ENCODE results near the gene SEC31A. TPM values are rescaled to one million over a fixed set of nuclear protein-coding genes. Genes with fewer than 3 reads are reported as not detected.

SEC31A gene
- polyA plus RNA-seq, 1 of the 3 experiments (the other 2 are of a cell fraction), result 147 TPM

- no peaks in the 10 kb centered on the region for H3K9me2 ChIP-seq
These were observed 26.5 kb downstream of the SEC31A start for GRCh38 chr4:82864336-82864979.

More at GRCh38 chr4:82864336-82864979, 26.5 kb downstream of the SEC31A start:
- Histone ChIP-seq H3K4me2 (no peak overlapping the region), H2AFZ (ENCODE audit: low read depth) (no peak overlapping the region), H3K27ac (ENCODE audit: low read depth in 2 of 2, low read length in 1 of 2) (peak overlapping the region in 1 of 2 experiments; percentile 92; a peak in 2 of 4 replicates), H3K4me3 (ENCODE audit: low read depth in 2 of 2, low read length in 1 of 2) (no peak overlapping the region), H3F3A (replicated peaks; ENCODE audit: insufficient read depth) (peaks cover 64% of the 10 kb centered on the region), H3K36me3 (replicated peaks in 1 of 2; ENCODE audit: control insufficient read depth in 1 of 2, insufficient read depth in 2 of 2, low read length in 1 of 2) (peaks cover 53 to 88% of the 10 kb centered on the region in 2 experiments), H3K27me3 (ENCODE audit: insufficient read depth) (no peaks in the 10 kb centered on the region), H4K20me1 (ENCODE audit: insufficient read depth) (no peaks in the 10 kb centered on the region), H3K9ac (peak overlapping the region; percentile 45; the same call in 1 of the 2 replicates), H3K9me3 (no peaks in the 10 kb centered on the region), H3K79me2 (ENCODE audit: insufficient read depth) (peaks cover 79% of the 10 kb centered on the region), H3K4me1 (ENCODE audit: control insufficient read depth in 1 of 2, insufficient read depth in 2 of 2, low read depth in 1 of 2, low read length in 1 of 2) (peaks cover 0 to 8% of the 10 kb centered on the region in 2 experiments; a peak in 1 of 4 replicates)
- no peak for DNase-seq
- TF ChIP-seq FOSL2 (IDR thresholded peaks at IDR 0.05; ENCODE audit: borderline replicate concordance, low read depth), result no peak
- TF ChIP-seq CTCF (IDR thresholded peaks at IDR 0.05), result no peak
- no peak for TF ChIP-seq TCF12 (IDR thresholded peaks at IDR 0.05)
- no peak for TF ChIP-seq GABPA (IDR thresholded peaks at IDR 0.05; ENCODE audit: low read depth)
- no peak for TF ChIP-seq MEF2A (IDR thresholded peaks at IDR 0.05; ENCODE audit: borderline replicate concordance, low read depth)
- TF ChIP-seq JUND (IDR thresholded peaks at IDR 0.05), result no peak
- no peak for TF ChIP-seq EP300 (IDR thresholded peaks at IDR 0.05; ENCODE audit: borderline replicate concordance in 1 of 2, low read depth in 1 of 2, low read length in 1 of 2)
- TF ChIP-seq RFX5 (IDR thresholded peaks at IDR 0.05; ENCODE audit: low read length), result no peak
- no peak for TF ChIP-seq SIN3A (IDR thresholded peaks at IDR 0.05; ENCODE audit: borderline replicate concordance, low read depth, low read length)
- TF ChIP-seq FOXJ3 (CRISPR knock-in tag; IDR thresholded peaks at IDR 0.05), result no peak
- no peak for TF ChIP-seq EZH2phosphoT487 (IDR thresholded peaks at IDR 0.05; ENCODE audit: borderline replicate concordance, low read depth)
- no peak for TF ChIP-seq YY1 (IDR thresholded peaks at IDR 0.05; ENCODE audit: low read depth)
- no peak for TF ChIP-seq RCOR1 (IDR thresholded peaks at IDR 0.05; ENCODE audit: low read length)
- no peak for TF ChIP-seq PBX3 (IDR thresholded peaks at IDR 0.05)
- no peak for TF ChIP-seq ELF1 (IDR thresholded peaks at IDR 0.05)
- TF ChIP-seq USF2 (IDR thresholded peaks at IDR 0.05; ENCODE audit: borderline replicate concordance, low read depth, low read length), result no peak
- TF ChIP-seq IRF3 (IDR thresholded peaks at IDR 0.05; ENCODE audit: low read depth, low read length), result no peak
- ChIA-PET POLR2A (no interaction called here), CTCF (interaction anchor here (1.2 kb wide), 1 partner anchor 12 kb away, joined by 4 read pairs; no protein-coding TSS in a partner anchor)
- WGBS (ENCODE audit: low lambda C conversion rate), result 93% methylated on average over 6 of the region's 6 CpGs

Measured in SK-N-SH (cell line).